ENCODE data around the gene ETNK2. TPM values are rescaled to one million over a fixed set of nuclear protein-coding genes. Genes with fewer than 3 reads are reported as not detected.

Gene ETNK2
- total and polyA plus RNA-seq, 4 donors = 24.5 to 119 (median 78.8) TPM

GRCh38 chr1:204178487-204179281 is 26.8 kb upstream of the ETNK2 start:
- no peak overlapping the region for H3K27ac ChIP-seq (ENCODE audit: low read depth in 1 of 2, low read length in 2 of 2)
- no peak for DNase-seq (ENCODE audit: low spot score)
- H3K9ac ChIP-seq (ENCODE audit: low read depth in 1 of 2, low read length in 2 of 2) = no peak overlapping the region
- no peaks in the 10 kb centered on the region for H3K36me3 ChIP-seq (ENCODE audit: control insufficient read depth in 4 of 4, insufficient read depth in 3 of 4, low read depth in 1 of 4, low read length in 3 of 4)
- no peak for TF ChIP-seq SP1 (IDR thresholded peaks at IDR 0.05)
- no peak for TF ChIP-seq FOXA1 (IDR thresholded peaks at IDR 0.05)
- no peak for TF ChIP-seq ATF3 (IDR thresholded peaks at IDR 0.05)
- WGBS = 91% methylated on average over 7 of the region's 7 CpGs
- no peak overlapping the region for H3K4me3 ChIP-seq (ENCODE audit: low read depth in 1 of 3, low read length in 3 of 3)
- no peaks in the 10 kb centered on the region for H3K4me1 ChIP-seq (ENCODE audit: control insufficient read depth in 4 of 4, insufficient read depth in 4 of 4, low read length in 3 of 4)
- H3K9me3 ChIP-seq (ENCODE audit: control insufficient read depth in 4 of 4, low read length in 3 of 4) = no peaks in the 10 kb centered on the region
- H3K27me3 ChIP-seq (ENCODE audit: control insufficient read depth in 4 of 4, insufficient read depth in 4 of 4, low read length in 3 of 4) = no peaks in the 10 kb centered on the region

- Histone ChIP-seq H3K9ac (ENCODE audit: low read depth in 1 of 2, low read length in 2 of 2) (no peak overlapping the region), H3K27me3 (ENCODE audit: control insufficient read depth in 4 of 4, insufficient read depth in 4 of 4, low read length in 3 of 4) (no peaks in the 10 kb centered on the region), H3K4me3 (ENCODE audit: low read depth in 1 of 3, low read length in 3 of 3) (no peak overlapping the region), H3K9me3 (ENCODE audit: control insufficient read depth in 4 of 4, low read length in 3 of 4) (no peaks in the 10 kb centered on the region), H3K36me3 (ENCODE audit: control insufficient read depth in 4 of 4, insufficient read depth in 3 of 4, low read depth in 1 of 4, low read length in 3 of 4) (no peaks in the 10 kb centered on the region), H3K27ac (ENCODE audit: low read depth in 1 of 2, low read length in 2 of 2) (no peak overlapping the region), H3K4me1 (ENCODE audit: control insufficient read depth in 4 of 4, insufficient read depth in 4 of 4, low read length in 3 of 4) (no peaks in the 10 kb centered on the region)
- no peak for DNase-seq (ENCODE audit: low spot score)
- WGBS = 70% methylated on average over 4 of the region's 4 CpGs
- TF ChIP-seq FOXA2 (IDR thresholded peaks at IDR 0.05) = no peak
- no peak for TF ChIP-seq NR2F2 (IDR thresholded peaks at IDR 0.05)
- no peak for TF ChIP-seq MAX (IDR thresholded peaks at IDR 0.05)
- TF ChIP-seq SP1 (IDR thresholded peaks at IDR 0.05) = no peak
- no peak for TF ChIP-seq EGR1 (IDR thresholded peaks at IDR 0.05; ENCODE audit: low read depth in 2 of 2)
- no peak for TF ChIP-seq HNF4A (conservative IDR thresholded peaks at IDR 0.05)
Measured at GRCh38 chr1:204177133-204177532, 25.3 kb upstream of the ETNK2 start.

- H3K36me3 ChIP-seq (ENCODE audit: control insufficient read depth in 4 of 4, insufficient read depth in 3 of 4, low read depth in 1 of 4, low read length in 3 of 4) = no peaks in the 10 kb centered on the region
- no peaks in the 10 kb centered on the region for H3K4me1 ChIP-seq (ENCODE audit: control insufficient read depth in 4 of 4, insufficient read depth in 4 of 4, low read length in 3 of 4)
- no peak overlapping the region for H3K27ac ChIP-seq (ENCODE audit: low read depth in 1 of 2, low read length in 2 of 2)
- no peaks in the 10 kb centered on the region for H3K9me3 ChIP-seq (ENCODE audit: control insufficient read depth in 4 of 4, low read length in 3 of 4)
- H3K27me3 ChIP-seq (ENCODE audit: control insufficient read depth in 4 of 4, insufficient read depth in 4 of 4, low read length in 3 of 4) = no peaks in the 10 kb centered on the region
- no peak overlapping the region for H3K9ac ChIP-seq (ENCODE audit: low read depth in 1 of 2, low read length in 2 of 2)
- TF ChIP-seq ATF3 (IDR thresholded peaks at IDR 0.05) = no peak
- TF ChIP-seq REST (IDR thresholded peaks at IDR 0.05) = no peak
- no peak for TF ChIP-seq RXRA (IDR thresholded peaks at IDR 0.05)
- no peak for TF ChIP-seq FOXA1 (IDR thresholded peaks at IDR 0.05)
- no peak for TF ChIP-seq ZBTB33 (IDR thresholded peaks at IDR 0.05)
- no peak for TF ChIP-seq MAX (IDR thresholded peaks at IDR 0.05)
- no peak for TF ChIP-seq SP1 (IDR thresholded peaks at IDR 0.05)
- DNase-seq (ENCODE audit: low spot score) = no peak
- WGBS = 94% methylated on average over 5 of the region's 5 CpGs
- no peak overlapping the region for H3K4me3 ChIP-seq (ENCODE audit: low read depth in 1 of 3, low read length in 3 of 3)
Measured at GRCh38 chr1:204176049-204176448, 24.2 kb upstream of the ETNK2 start.
